ENCODE data around the gene ITGB1BP2. TPM values are rescaled to one million over a fixed set of nuclear protein-coding genes. Genes with fewer than 3 reads are reported as not detected.

Gene ITGB1BP2
- total RNA-seq, 1 experiment from 2014 or later, result 3.5 TPM

DNA sequence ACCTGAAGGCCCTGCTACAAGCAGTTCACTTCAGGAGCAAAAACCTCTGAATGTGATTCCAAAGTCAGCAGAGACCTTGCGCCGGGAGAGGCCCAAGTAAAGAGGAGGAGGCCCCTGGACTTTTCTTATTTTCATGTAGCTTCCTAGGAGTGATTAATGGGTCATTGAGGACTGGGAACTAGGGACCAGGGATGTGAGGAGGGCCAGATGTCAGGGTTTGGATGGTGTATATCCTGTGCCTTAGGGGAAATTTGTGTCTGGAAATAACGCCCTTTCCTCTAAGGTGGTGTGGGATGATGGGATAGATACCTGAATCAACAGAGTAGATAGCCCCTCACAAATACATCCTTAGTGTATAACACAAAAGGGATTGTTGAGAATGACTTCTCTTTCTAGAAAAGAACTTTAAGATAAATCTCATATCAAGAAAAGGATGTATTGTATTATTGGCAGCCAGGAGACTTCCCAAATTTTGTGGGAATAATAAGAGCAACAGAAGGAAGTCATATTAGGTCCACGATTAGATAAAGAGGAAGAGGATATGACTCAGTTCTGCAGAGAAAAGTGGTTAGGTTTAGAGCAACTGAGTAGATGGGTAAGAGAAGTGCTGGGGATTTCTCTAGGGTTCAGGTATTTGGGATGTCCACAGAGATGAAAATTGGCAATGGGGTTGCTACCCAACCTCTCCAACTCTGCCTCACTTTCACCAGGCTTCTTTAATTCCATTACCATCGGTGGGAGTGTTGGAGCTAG, 1.1 kb downstream of the ITGB1BP2 start:
- H3K4me3 ChIP-seq (replicated peaks in 1 of 2; ENCODE audit: low read depth in 1 of 2, low read length in 2 of 2), result no peak overlapping the region
- no peak overlapping the region for H3K27ac ChIP-seq (ENCODE audit: low read depth, low read length)
- intact Hi-C loops (cut with micrococcal nuclease), result no loop called here
- no peak for DNase-seq (ENCODE audit: low read depth, low spot score)
- RAD21 ChIA-PET (ENCODE audit: low non-redundant PET in 1 of 2, low total read pairs in 2 of 2, uncharacterized antibody in 2 of 2, unreplicated experiment in 2 of 2), result no interaction called here
- no peak overlapping the region for H3K9ac ChIP-seq (ENCODE audit: low read length)
- no peaks in the 10 kb centered on the region for H3K4me1 ChIP-seq (ENCODE audit: control insufficient read depth in 1 of 2, insufficient read depth in 2 of 2, low read length in 2 of 2)
- CTCF ChIA-PET, result no interaction called here
- H3K4me2 ChIP-seq (ENCODE audit: low read length), result no peak overlapping the region
- ATAC-seq, result 0 out of 2 replicates have a peak, but pooled peaks have one; percentile 19
- no peaks in the 10 kb centered on the region for H3K9me3 ChIP-seq (ENCODE audit: control insufficient read depth in 1 of 2, insufficient read depth in 1 of 2, low read depth in 1 of 2, low read length in 2 of 2)
- no peaks in the 10 kb centered on the region for H3K27me3 ChIP-seq (ENCODE audit: insufficient read depth, low read length)
- TF ChIP-seq ELF1 (IDR thresholded peaks at IDR 0.05; ENCODE audit: borderline replicate concordance, low read depth) (no peak), EGR1 (IDR thresholded peaks at IDR 0.05; ENCODE audit: low read depth) (no peak), JUND (IDR thresholded peaks at IDR 0.05) (no peak), TCF7L2 (IDR thresholded peaks at IDR 0.05; ENCODE audit: borderline replicate concordance, extremely low read depth, insufficient read depth, insufficient read length) (no peak), ZNF274 (IDR thresholded peaks at IDR 0.05; ENCODE audit: low read depth, low read length) (no peak), SIN3A (IDR thresholded peaks at IDR 0.05; ENCODE audit: low read depth) (no peak), POLR2A (IDR thresholded peaks at IDR 0.05; ENCODE audit: borderline replicate concordance, extremely low read depth, insufficient read depth, insufficient read length) (no peak), CEBPB (IDR thresholded peaks at IDR 0.05; ENCODE audit: low read depth) (no peak), YY1 (IDR thresholded peaks at IDR 0.05; ENCODE audit: extremely low read depth, insufficient replicate concordance, low read depth, low read length) (no peak), SP1 (IDR thresholded peaks at IDR 0.05; ENCODE audit: low read depth) (no peak), SRF (IDR thresholded peaks at IDR 0.05; ENCODE audit: low read depth) (no peak)
- TF ChIP-seq, protein P1, sequence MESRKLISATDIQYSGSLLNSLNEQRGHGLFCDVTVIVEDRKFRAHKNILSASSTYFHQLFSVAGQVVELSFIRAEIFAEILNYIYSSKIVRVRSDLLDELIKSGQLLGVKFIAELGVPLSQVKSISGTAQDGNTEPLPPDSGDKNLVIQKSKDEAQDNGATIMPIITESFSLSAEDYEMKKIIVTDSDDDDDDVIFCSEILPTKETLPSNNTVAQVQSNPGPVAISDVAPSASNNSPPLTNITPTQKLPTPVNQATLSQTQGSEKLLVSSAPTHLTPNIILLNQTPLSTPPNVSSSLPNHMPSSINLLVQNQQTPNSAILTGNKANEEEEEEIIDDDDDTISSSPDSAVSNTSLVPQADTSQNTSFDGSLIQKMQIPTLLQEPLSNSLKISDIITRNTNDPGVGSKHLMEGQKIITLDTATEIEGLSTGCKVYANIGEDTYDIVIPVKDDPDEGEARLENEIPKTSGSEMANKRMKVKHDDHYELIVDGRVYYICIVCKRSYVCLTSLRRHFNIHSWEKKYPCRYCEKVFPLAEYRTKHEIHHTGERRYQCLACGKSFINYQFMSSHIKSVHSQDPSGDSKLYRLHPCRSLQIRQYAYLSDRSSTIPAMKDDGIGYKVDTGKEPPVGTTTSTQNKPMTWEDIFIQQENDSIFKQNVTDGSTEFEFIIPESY (IDR thresholded peaks at IDR 0.05; ENCODE audit: extremely low read depth, insufficient replicate concordance, low read length), result no peak
- TF ChIP-seq, protein P2, sequence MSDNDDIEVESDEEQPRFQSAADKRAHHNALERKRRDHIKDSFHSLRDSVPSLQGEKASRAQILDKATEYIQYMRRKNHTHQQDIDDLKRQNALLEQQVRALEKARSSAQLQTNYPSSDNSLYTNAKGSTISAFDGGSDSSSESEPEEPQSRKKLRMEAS (IDR thresholded peaks at IDR 0.05), result no peak
- TF ChIP-seq, protein P3, sequence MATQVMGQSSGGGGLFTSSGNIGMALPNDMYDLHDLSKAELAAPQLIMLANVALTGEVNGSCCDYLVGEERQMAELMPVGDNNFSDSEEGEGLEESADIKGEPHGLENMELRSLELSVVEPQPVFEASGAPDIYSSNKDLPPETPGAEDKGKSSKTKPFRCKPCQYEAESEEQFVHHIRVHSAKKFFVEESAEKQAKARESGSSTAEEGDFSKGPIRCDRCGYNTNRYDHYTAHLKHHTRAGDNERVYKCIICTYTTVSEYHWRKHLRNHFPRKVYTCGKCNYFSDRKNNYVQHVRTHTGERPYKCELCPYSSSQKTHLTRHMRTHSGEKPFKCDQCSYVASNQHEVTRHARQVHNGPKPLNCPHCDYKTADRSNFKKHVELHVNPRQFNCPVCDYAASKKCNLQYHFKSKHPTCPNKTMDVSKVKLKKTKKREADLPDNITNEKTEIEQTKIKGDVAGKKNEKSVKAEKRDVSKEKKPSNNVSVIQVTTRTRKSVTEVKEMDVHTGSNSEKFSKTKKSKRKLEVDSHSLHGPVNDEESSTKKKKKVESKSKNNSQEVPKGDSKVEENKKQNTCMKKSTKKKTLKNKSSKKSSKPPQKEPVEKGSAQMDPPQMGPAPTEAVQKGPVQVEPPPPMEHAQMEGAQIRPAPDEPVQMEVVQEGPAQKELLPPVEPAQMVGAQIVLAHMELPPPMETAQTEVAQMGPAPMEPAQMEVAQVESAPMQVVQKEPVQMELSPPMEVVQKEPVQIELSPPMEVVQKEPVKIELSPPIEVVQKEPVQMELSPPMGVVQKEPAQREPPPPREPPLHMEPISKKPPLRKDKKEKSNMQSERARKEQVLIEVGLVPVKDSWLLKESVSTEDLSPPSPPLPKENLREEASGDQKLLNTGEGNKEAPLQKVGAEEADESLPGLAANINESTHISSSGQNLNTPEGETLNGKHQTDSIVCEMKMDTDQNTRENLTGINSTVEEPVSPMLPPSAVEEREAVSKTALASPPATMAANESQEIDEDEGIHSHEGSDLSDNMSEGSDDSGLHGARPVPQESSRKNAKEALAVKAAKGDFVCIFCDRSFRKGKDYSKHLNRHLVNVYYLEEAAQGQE (IDR thresholded peaks at IDR 0.05; ENCODE audit: low read depth), result no peak
- TF ChIP-seq, protein P4, sequence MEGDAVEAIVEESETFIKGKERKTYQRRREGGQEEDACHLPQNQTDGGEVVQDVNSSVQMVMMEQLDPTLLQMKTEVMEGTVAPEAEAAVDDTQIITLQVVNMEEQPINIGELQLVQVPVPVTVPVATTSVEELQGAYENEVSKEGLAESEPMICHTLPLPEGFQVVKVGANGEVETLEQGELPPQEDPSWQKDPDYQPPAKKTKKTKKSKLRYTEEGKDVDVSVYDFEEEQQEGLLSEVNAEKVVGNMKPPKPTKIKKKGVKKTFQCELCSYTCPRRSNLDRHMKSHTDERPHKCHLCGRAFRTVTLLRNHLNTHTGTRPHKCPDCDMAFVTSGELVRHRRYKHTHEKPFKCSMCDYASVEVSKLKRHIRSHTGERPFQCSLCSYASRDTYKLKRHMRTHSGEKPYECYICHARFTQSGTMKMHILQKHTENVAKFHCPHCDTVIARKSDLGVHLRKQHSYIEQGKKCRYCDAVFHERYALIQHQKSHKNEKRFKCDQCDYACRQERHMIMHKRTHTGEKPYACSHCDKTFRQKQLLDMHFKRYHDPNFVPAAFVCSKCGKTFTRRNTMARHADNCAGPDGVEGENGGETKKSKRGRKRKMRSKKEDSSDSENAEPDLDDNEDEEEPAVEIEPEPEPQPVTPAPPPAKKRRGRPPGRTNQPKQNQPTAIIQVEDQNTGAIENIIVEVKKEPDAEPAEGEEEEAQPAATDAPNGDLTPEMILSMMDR (IDR thresholded peaks at IDR 0.05 in 2 of 3, conservative IDR thresholded peaks at IDR 0.05 in 1 of 3; ENCODE audit: borderline replicate concordance in 1 of 3, insufficient read depth in 1 of 3, low read depth in 2 of 3, low read length in 2 of 3), result no peak
- TF ChIP-seq, protein P5, sequence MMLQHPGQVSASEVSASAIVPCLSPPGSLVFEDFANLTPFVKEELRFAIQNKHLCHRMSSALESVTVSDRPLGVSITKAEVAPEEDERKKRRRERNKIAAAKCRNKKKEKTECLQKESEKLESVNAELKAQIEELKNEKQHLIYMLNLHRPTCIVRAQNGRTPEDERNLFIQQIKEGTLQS (IDR thresholded peaks at IDR 0.05), result no peak
- no peak overlapping the region for H2AFZ ChIP-seq (ENCODE audit: low read depth, low read length, poor library complexity, severe bottlenecking)
- H3K79me2 ChIP-seq (ENCODE audit: insufficient read depth, low read length), result no peaks in the 10 kb centered on the region
- H4K20me1 ChIP-seq (ENCODE audit: insufficient read depth), result no peaks in the 10 kb centered on the region
- no peaks in the 10 kb centered on the region for H3K9me2 ChIP-seq (ENCODE audit: insufficient read depth)
- POLR2A ChIA-PET, result no interaction called here
- BruUV-seq (replicated peaks), result no TSS peak
- peaks cover 4 to 9% of the 10 kb centered on the region in 2 experiments; a peak in 2 of 4 replicates for H3K36me3 ChIP-seq (ENCODE audit: control insufficient read depth in 1 of 2, insufficient read depth in 2 of 2, low read length in 2 of 2)
